Measurements from ENCODE around the gene BYSL. TPM values are rescaled to one million over a fixed set of nuclear protein-coding genes. Genes with fewer than 3 reads are reported as not detected.

The BYSL gene
- total and polyA plus RNA-seq, 2 experiments from 2014 or later = 30.7 to 32.6 TPM

GRCh38 chr6:41934278-41935192 lies 13.2 kb downstream of the BYSL start:
- TF ChIP-seq CTCF (IDR thresholded peaks at IDR 0.05; ENCODE audit: low read depth, low read length) = no peak
- Histone ChIP-seq H3K4me1 (ENCODE audit: low read depth) (peaks cover 6% of the 10 kb centered on the region), H3K36me3 (peaks cover 42% of the 10 kb centered on the region), H3K4me3 (no peak overlapping the region), H3K27ac (peak overlapping the region; percentile 30), H3K27me3 (no peaks in the 10 kb centered on the region), H3K9me3 (ENCODE audit: low read depth) (no peaks in the 10 kb centered on the region)
- DNase-seq (ENCODE audit: low read depth in 1 of 2, low spot score in 1 of 2) = no peak

GRCh38 chr6:41935193-41935574 lies 13.9 kb downstream of the BYSL start:
- H3K27me3 ChIP-seq = peaks cover under 1% of the 10 kb centered on the region
- DNase-seq (ENCODE audit: low read depth in 1 of 2, low spot score in 1 of 2) = no peak
- no peak overlapping the region for H3K4me3 ChIP-seq
- TF ChIP-seq CTCF (IDR thresholded peaks at IDR 0.05; ENCODE audit: low read depth, low read length) = no peak
- peaks cover 6% of the 10 kb centered on the region for H3K4me1 ChIP-seq (ENCODE audit: low read depth)
- H3K9me3 ChIP-seq (ENCODE audit: low read depth) = no peaks in the 10 kb centered on the region
- H3K27ac ChIP-seq = peak overlapping the region; percentile 30
- H3K36me3 ChIP-seq = peaks cover 36% of the 10 kb centered on the region

- Histone ChIP-seq H3K27me3 (peaks cover 3% of the 10 kb centered on the region), H3K27ac (peak overlapping the region; percentile 58), H3K4me1 (ENCODE audit: low read depth) (peaks cover 6% of the 10 kb centered on the region), H3K9me3 (ENCODE audit: low read depth) (no peaks in the 10 kb centered on the region), H3K4me3 (no peak overlapping the region), H3K36me3 (peaks cover 31% of the 10 kb centered on the region)
- DNase-seq (ENCODE audit: low read depth in 1 of 2, low spot score in 1 of 2) = no peak
- TF ChIP-seq CTCF (IDR thresholded peaks at IDR 0.05; ENCODE audit: low read depth, low read length) = no peak
These were observed 14.4 kb downstream of the BYSL start for GRCh38 chr6:41935685-41936072.

- peak; percentile 96 for TF ChIP-seq CTCF (IDR thresholded peaks at IDR 0.05; ENCODE audit: low read depth, low read length)
- Histone ChIP-seq H3K4me1 (ENCODE audit: low read depth) (peaks cover 6% of the 10 kb centered on the region), H3K27me3 (peaks cover 3% of the 10 kb centered on the region), H3K4me3 (no peak overlapping the region), H3K9me3 (ENCODE audit: low read depth) (no peaks in the 10 kb centered on the region), H3K27ac (peak overlapping the region; percentile 58), H3K36me3 (peaks cover 26% of the 10 kb centered on the region)
- DNase-seq (ENCODE audit: low read depth in 1 of 2, low spot score in 1 of 2) = peak; percentile 78 to 98
These were observed 15.0 kb downstream of the BYSL start for GRCh38 chr6:41936073-41936837.

GRCh38 chr6:41937472-41937860 lies 16.2 kb downstream of the BYSL start:
- peaks cover 6% of the 10 kb centered on the region for H3K4me1 ChIP-seq (ENCODE audit: low read depth)
- no peak overlapping the region for H3K27ac ChIP-seq
- DNase-seq (ENCODE audit: low read depth in 1 of 2, low spot score in 1 of 2) = no peak
- no peak overlapping the region for H3K4me3 ChIP-seq
- no peak for TF ChIP-seq CTCF (IDR thresholded peaks at IDR 0.05; ENCODE audit: low read depth, low read length)
- peaks cover 3% of the 10 kb centered on the region for H3K27me3 ChIP-seq
- H3K36me3 ChIP-seq = peaks cover 15% of the 10 kb centered on the region
- no peaks in the 10 kb centered on the region for H3K9me3 ChIP-seq (ENCODE audit: low read depth)
